HCT116 (cell line): ENCODE results near the gene PRKCZ. TPM values are rescaled to one million over a fixed set of nuclear protein-coding genes. Genes with fewer than 3 reads are reported as not detected.

Experiments
- ATAC-seq: fragments of 200-7000 bp; cut with Tn5 transposase; 2 replicates; pipeline ENCODE4 v1.9.1; 2020; ENCODE audit warnings: mild to moderate bottlenecking, moderate library complexity
- BruUV-seq: library from RNA; stranded (reverse); fragments of 400-500 nt; replicated peaks from 2 replicates; lab custom pipeline; 2021; lab: Mats Ljungman, UMichigan
- CTCF ChIA-PET: fragments of 300-600 bp; sonication (Branson Sonifier 250); formaldehyde crosslinking; loops from one replicate; lab custom pipeline; 2021; ENCODE audit warnings: antibody characterized with exemption; lab: Charles Lee
- POLR2A ChIA-PET: fragments of 300-600, 350-600 bp; sonication (Branson Sonifier 250); formaldehyde crosslinking; loops from one replicate; lab custom pipeline; 2021; ENCODE audit warnings: antibody characterized with exemption; lab: Charles Lee
- RAD21 ChIA-PET, 2 experiments: fragments of 300-600 bp; sonication (Branson Sonifier 250); formaldehyde crosslinking; loops; one replicate each; lab custom pipeline; 2023; ENCODE audit warnings: low total read pairs in 2 of 2; ENCODE audit not compliant: uncharacterized antibody in 2 of 2, unreplicated experiment in 2 of 2, low non-redundant PET in 1 of 2; lab: Charles Lee
- DNase-seq: peaks from one replicate; pipeline ENCODE4 v3.0.0-alpha.2; 2010; ENCODE audit warnings: low read depth, low spot score
- H2AFZ ChIP-seq: fragments of 200-600 bp; shearing (Covaris generic), sonication (generic); 2 replicates; pipeline ENCODE4 v1.6.1; 2017; ENCODE audit warnings: low read depth, mixed run types, mixed read lengths, antibody characterized with exemption, low read length; ENCODE audit not compliant: poor library complexity, severe bottlenecking
- H3K27ac ChIP-seq: 2 replicates; pipeline ENCODE4 v1.5.1; 2012; ENCODE audit warnings: low read depth, low read length
- H3K27me3 ChIP-seq: fragments of 200-600 bp; sonication (generic); 2 replicates; pipeline ENCODE4 v1.6.1; 2016; ENCODE audit warnings: mixed run types, low read length, mixed read lengths; ENCODE audit not compliant: insufficient read depth
- H3K36me3 ChIP-seq, 2 experiments: fragments of 200-500 bp in 1 of 2; fragments of 200-600 bp in 1 of 2; sonication (Bioruptor generic) in 1 of 2; sonication (generic) in 1 of 2; 2 replicates each; pipeline versions ENCODE4 v1.5.1 to v1.6.1; 2014 to 2016; ENCODE audit warnings: low read length in 2 of 2, inconsistent platforms in 1 of 2, mixed read lengths in 1 of 2, mixed run types in 1 of 2; ENCODE audit not compliant: insufficient read depth in 2 of 2, control insufficient read depth in 1 of 2
- H3K4me1 ChIP-seq, 2 experiments: fragments of 200-600 bp in 1 of 2; sonication (generic) in 1 of 2; 2 replicates each; pipeline versions ENCODE4 v1.5.1 to v1.6.1; 2012 to 2017; ENCODE audit warnings: low read length in 2 of 2, inconsistent platforms in 1 of 2, mild to moderate bottlenecking in 1 of 2, mixed read lengths in 1 of 2, mixed run types in 1 of 2, moderate library complexity in 1 of 2; ENCODE audit not compliant: insufficient read depth in 2 of 2, control insufficient read depth in 1 of 2
- H3K4me2 ChIP-seq: fragments of 200-600 bp; sonication (generic); 2 replicates; pipeline ENCODE4 v1.6.1; 2017; ENCODE audit warnings: mixed run types, low read length, mixed read lengths
- H3K4me3 ChIP-seq, 2 experiments: fragments of 200-600 bp in 1 of 2; sonication (generic) in 1 of 2; replicated peaks in 1 of 2; 2 replicates each; pipeline ENCODE4 v1.5.1; 2011 to 2016; ENCODE audit warnings: low read length in 2 of 2, control low read depth in 1 of 2, low read depth in 1 of 2, mild to moderate bottlenecking in 1 of 2, mixed read lengths in 1 of 2, mixed run types in 1 of 2
- H3K79me2 ChIP-seq: fragments of 200-600 bp; sonication (generic); 2 replicates; pipeline ENCODE4 v1.6.1; 2017; ENCODE audit warnings: mild to moderate bottlenecking, mixed run types, low read length, moderate library complexity, mixed read lengths; ENCODE audit not compliant: insufficient read depth
- H3K9ac ChIP-seq: fragments of 200-600 bp; sonication (generic); 2 replicates; pipeline ENCODE4 v1.6.1; 2016; ENCODE audit warnings: low read length, mixed read lengths
- H3K9me2 ChIP-seq: fragments of 200-600 bp; sonication (generic), shearing (Covaris generic); 2 replicates; pipeline ENCODE4 v1.6.1; 2017; ENCODE audit warnings: mixed run types, mild to moderate bottlenecking, moderate library complexity; ENCODE audit not compliant: insufficient read depth
- H3K9me3 ChIP-seq, 2 experiments: fragments of 200-500 bp in 1 of 2; fragments of 200-600 bp in 1 of 2; sonication (Bioruptor generic) in 1 of 2; sonication (generic) in 1 of 2; 2 replicates each; pipeline ENCODE4 v1.6.1; 2014 to 2017; ENCODE audit warnings: low read length in 2 of 2, mixed read lengths in 2 of 2, inconsistent platforms in 1 of 2, low read depth in 1 of 2, mild to moderate bottlenecking in 1 of 2, mixed run types in 1 of 2, moderate library complexity in 1 of 2; ENCODE audit not compliant: control insufficient read depth in 1 of 2, insufficient read depth in 1 of 2
- H4K20me1 ChIP-seq: fragments of 200-600 bp; sonication (generic), shearing (Covaris generic); 2 replicates; pipeline ENCODE4 v1.6.1; 2017; ENCODE audit warnings: mixed run types, mild to moderate bottlenecking, moderate library complexity; ENCODE audit not compliant: insufficient read depth
- CBX3 ChIP-seq: IDR thresholded peaks from 2 replicates; pipeline ENCODE4 v1.6.1; 2012; ENCODE audit warnings: low read depth
- CEBPB ChIP-seq: IDR thresholded peaks from 2 replicates; pipeline ENCODE4 v1.6.1; 2012; ENCODE audit warnings: low read depth
- CTCF ChIP-seq, 3 experiments: fragments of 200-600 bp in 1 of 3; sonication (generic) in 1 of 3; IDR thresholded peaks in 2 of 3; conservative IDR thresholded peaks in 1 of 3; 2 replicates each; pipeline ENCODE4 v1.5.1; 2012 to 2017; ENCODE audit warnings: low read depth in 2 of 3, low read length in 2 of 3, antibody characterized with exemption in 1 of 3, borderline replicate concordance in 1 of 3, control low read depth in 1 of 3, mild to moderate bottlenecking in 1 of 3, mixed read lengths in 1 of 3, mixed run types in 1 of 3, moderate library complexity in 1 of 3; ENCODE audit not compliant: insufficient read depth in 1 of 3
- EGR1 ChIP-seq: IDR thresholded peaks from 2 replicates; pipeline ENCODE4 v1.6.1; 2012; ENCODE audit warnings: low read depth
- ELF1 ChIP-seq: IDR thresholded peaks from 2 replicates; pipeline ENCODE4 v1.6.1; 2012; ENCODE audit warnings: low read depth, borderline replicate concordance
- EZH2 ChIP-seq: fragments of 200-600 bp; sonication (generic); IDR thresholded peaks from 2 replicates; pipeline ENCODE4 v1.6.1; 2017; ENCODE audit warnings: antibody characterized with exemption, mixed run types
- EZH2phosphoT487 ChIP-seq: fragments of 200-600 bp; IDR thresholded peaks from 2 replicates; pipeline ENCODE4 v1.6.1; 2018; ENCODE audit warnings: antibody characterized with exemption, borderline replicate concordance
- POLR2A ChIP-seq: IDR thresholded peaks from 2 replicates; pipeline ENCODE4 v1.7.0; 2011; ENCODE audit warnings: borderline replicate concordance; ENCODE audit not compliant: insufficient read depth, insufficient read length; ENCODE audit errors: extremely low read depth
- RAD21 ChIP-seq: IDR thresholded peaks from 2 replicates; pipeline ENCODE4 v1.6.1; 2012; ENCODE audit warnings: low read depth, mild to moderate bottlenecking
- SIN3A ChIP-seq: IDR thresholded peaks from 2 replicates; pipeline ENCODE4 v1.6.1; 2012; ENCODE audit warnings: low read depth
- SP1 ChIP-seq: IDR thresholded peaks from 2 replicates; pipeline ENCODE4 v1.6.1; 2012; ENCODE audit warnings: low read depth
- TCF7L2 ChIP-seq: IDR thresholded peaks from 2 replicates; pipeline ENCODE4 v1.7.0; 2011; ENCODE audit warnings: borderline replicate concordance, inconsistent platforms; ENCODE audit not compliant: insufficient read depth, insufficient read length; ENCODE audit errors: extremely low read depth
- ZNF274 ChIP-seq: fragments of 200-500 bp; sonication (Bioruptor generic); IDR thresholded peaks from 2 replicates; pipeline ENCODE4 v1.6.1; 2014; ENCODE audit warnings: mild to moderate bottlenecking, low read depth, low read length, inconsistent platforms
- intact Hi-C: fragments of 100-400 bp; cut with micrococcal nuclease; formaldehyde crosslinking; loops from 2 replicates; pipeline ENCODE4 v1.10.0; 2022
- total RNA-seq: library from RNA; stranded (reverse); gene quantifications from one replicate; pipeline ENCODE4 v1.2.1, GENCODE V29; 2021; ENCODE audit not compliant: unreplicated experiment
- TF ChIP-seq, protein P1 (sequence below): IDR thresholded peaks from 2 replicates; pipeline ENCODE4 v1.6.1; 2012

The PRKCZ gene
- total RNA-seq, 1 experiment from 2014 or later = 46.8 TPM

DNA sequence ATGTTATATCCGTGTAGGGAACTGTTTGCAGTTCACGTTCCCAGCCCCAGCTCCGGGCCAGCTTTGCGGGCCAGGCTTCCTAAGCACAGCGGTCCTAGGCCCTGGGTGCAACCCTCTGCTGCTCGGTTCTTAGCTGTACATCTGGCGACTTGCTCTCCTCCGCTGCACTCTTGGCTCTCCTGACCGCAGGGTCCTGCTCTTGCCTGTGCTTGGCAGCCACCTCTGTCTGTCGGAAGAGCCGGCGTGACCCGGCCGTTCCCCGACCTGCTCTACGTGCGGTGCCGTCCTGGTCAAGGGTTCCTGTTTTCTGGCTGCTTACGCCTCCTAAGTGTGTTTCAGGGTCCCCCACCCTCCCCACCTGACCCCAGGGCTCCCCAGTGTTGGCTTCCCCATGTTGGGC lies 107.6 kb downstream of the PRKCZ start:
- ChIA-PET CTCF (no interaction called here), POLR2A (no interaction called here), RAD21 (no interaction called here)
- Histone ChIP-seq H3K79me2 (no peaks in the 10 kb centered on the region), H3K4me1 (no peaks in the 10 kb centered on the region), H3K4me2 (no peak overlapping the region), H3K36me3 (peaks cover 2 to 3% of the 10 kb centered on the region in 2 experiments; a peak in 2 of 4 replicates), H3K27ac (no peak overlapping the region), H3K9ac (no peak overlapping the region), H2AFZ (no peak overlapping the region), H3K9me3 (peaks cover 0 to 4% of the 10 kb centered on the region in 2 experiments; a peak in 1 of 4 replicates), H4K20me1 (no peaks in the 10 kb centered on the region), H3K27me3 (no peaks in the 10 kb centered on the region), H3K9me2 (no peaks in the 10 kb centered on the region), H3K4me3 (no peak overlapping the region)
- TF ChIP-seq CBX3 (no peak), SIN3A (no peak), ELF1 (no peak), EGR1 (no peak), EZH2phosphoT487 (no peak), SP1 (no peak), ZNF274 (no peak), TCF7L2 (no peak), RAD21 (no peak), CEBPB (no peak), CTCF (IDR thresholded peaks at IDR 0.05 in 2 of 3, conservative IDR thresholded peaks at IDR 0.05 in 1 of 3; ENCODE audit: borderline replicate concordance in 1 of 3, insufficient read depth in 1 of 3, low read depth in 2 of 3, low read length in 2 of 3) (no peak), EZH2 (no peak), POLR2A (no peak)
- TF ChIP-seq, protein P1, sequence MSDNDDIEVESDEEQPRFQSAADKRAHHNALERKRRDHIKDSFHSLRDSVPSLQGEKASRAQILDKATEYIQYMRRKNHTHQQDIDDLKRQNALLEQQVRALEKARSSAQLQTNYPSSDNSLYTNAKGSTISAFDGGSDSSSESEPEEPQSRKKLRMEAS = no peak
- no TSS peak for BruUV-seq
- intact Hi-C loops = no loop called here
- ATAC-seq = no peak
- no peak for DNase-seq
